Stimulated activated naive CD8-positive, alpha-beta T cell treated with anti-CD3 and anti-CD28 coated beads, Interleukin-15, Interleukin-2, amounts not matched to agents 100 U/mL and 50 U/mL, for 24 hours (primary cell): ENCODE results near the gene OSBPL6.
"Not testable (repeated sequence)": the region's sequence is repeated elsewhere in the genome, so short reads cannot be mapped to it uniquely, and the experiment has no call there.

Experiments used
- ATAC-seq: fragments of 150-1000 bp; cut with Tn5 transposase; one replicate; pipeline ENCODE4 v1.10.0; 2021
- DNase-seq: peaks from one replicate; pipeline ENCODE4 v3.0.0; 2021

Gene OSBPL6

GRCh38 chr2:178193823-178194599, at the start of gene OSBPL6:
Gene OSBPL6 (plus strand): TSS chr2:178194512. CDS start chr2:178306185, 111,673 bp downstream.
- ATAC-seq (peak; percentile 90), DNase-seq (peak; percentile 70)

GRCh38 chr2:178152033-178152432, 42.3 kb upstream of the OSBPL6 start:
- ATAC-seq = no peak
- no peak for DNase-seq

DNA sequence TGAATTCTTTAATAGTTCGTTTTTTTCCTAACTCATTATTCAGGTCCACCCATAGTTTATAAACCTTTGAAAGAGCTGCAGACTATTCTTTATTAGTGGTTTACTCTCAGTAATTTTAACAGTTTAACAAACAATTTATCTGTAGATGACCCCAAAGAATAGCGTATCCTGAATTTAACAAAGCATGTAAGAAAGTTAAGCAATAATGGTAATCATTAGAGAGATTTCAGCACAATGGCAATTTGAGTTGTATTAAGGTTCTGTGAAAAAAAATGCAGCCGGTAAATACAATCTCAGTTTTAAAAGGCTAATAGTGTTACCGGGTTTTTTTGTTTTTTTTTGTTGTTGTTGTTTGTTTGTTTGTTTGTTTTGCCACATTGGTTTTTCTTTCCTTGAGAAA, 41.8 kb upstream of the OSBPL6 start:
- DNase-seq (no peak), ATAC-seq (no peak)

DNA sequence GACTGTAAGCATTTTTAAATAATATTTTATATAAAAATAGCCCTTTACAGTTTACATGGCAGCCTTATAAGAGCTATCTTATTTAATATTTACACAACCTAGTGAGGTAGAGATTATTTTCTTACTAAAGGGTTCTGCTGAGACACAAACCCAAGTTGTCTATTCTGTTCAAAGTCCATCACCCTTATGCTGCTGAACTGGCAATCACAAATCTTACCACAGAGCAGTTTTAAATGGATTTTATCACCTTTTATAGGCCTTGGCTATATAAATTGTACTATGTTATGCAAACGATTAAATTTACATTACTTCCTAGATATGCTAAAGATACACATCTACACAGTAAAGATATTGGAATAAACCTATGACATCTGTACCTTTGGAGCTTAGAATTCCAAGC, 41.3 kb upstream of the OSBPL6 start:
- ATAC-seq = no peak
- DNase-seq = no peak

DNA sequence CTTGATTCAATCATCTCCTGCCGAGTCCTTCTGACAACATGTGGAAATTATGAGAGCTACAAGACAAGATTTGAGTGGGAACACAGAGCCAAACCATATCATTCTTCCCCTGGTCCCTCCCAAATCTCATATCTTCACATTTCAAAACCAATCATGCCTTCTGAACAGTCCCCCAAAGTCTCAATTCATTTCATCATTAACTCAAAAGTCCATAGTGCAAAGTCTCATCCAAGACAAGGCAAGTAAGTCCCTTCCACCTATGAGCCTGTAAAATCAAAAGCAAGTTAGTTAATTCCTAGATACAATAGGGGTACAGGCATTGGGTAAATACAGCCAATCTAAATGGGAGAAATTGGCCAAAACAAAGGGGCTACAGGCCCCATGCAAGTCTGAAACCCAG, 40.4 kb upstream of the OSBPL6 start:
- ATAC-seq, DNase-seq: not testable (repeated sequence)

DNA sequence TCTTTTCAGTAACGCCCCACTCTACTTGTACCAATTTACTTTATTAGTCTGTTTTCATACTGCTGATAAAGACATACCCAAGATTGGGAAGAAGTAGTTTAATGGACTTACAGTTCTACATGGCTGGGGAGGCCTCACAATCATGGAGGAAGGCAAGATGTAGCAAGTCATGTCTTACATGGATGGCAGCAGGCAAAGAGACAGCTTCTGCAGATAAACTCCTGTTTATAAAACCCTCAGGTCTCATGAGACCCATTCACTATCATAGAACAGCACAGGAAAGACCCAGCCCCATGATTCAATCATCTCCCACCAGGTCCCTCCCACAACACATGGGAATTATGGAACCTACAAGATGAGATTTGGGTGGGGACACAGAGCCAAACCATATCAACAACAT, 38.8 kb upstream of the OSBPL6 start:
- no peak for DNase-seq
- no peak for ATAC-seq

DNA sequence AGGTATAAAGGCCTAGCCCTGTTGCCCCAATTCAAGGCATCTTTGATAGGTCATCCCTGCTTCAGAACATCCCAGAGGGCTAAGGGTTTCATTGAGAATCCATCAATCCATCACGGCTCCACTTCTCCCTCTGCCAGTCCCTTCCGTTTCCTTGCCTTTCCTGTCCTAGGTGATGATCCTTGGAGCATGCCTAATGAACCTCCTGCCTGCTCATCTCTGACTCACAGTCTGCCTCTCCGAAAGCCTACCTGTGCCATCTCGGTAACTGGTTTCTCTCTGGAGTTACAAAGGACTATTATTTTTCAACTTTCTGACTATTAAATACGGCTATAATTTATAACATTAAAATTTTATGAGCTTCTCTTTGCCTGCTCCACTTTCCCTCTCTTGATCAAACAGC, 36.7 kb upstream of the OSBPL6 start:
- no peak for DNase-seq
- no peak for ATAC-seq

- DNase-seq (no peak), ATAC-seq (no peak)
These were observed 34.3 kb upstream of the OSBPL6 start for GRCh38 chr2:178159966-178160365.

- DNase-seq (no peak), ATAC-seq (no peak)
These were observed 33.7 kb upstream of the OSBPL6 start for GRCh38 chr2:178160601-178161000.

GRCh38 chr2:178163395-178163794, 30.9 kb upstream of the OSBPL6 start:
- DNase-seq (no peak), ATAC-seq (no peak)

DNA sequence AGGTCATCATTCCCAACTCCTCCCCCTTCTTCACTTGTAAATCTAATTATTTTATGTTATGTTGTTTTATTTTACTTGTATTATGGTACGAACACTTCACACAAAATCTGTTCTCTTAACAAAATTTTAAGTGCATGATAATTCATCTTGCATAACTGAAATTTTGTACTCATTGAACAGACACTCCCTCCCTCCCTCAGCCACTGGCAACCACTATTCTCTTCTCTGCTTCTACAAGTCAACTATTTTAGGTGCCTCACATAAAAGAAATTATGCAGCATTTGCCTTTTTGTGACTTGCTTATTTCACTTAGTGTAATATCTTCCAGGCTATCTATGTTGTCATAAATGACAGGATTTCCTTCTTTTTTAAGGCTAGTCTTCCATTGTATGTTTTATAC, 30.4 kb upstream of the OSBPL6 start:
- DNase-seq (no peak), ATAC-seq (no peak)

- ATAC-seq (no peak), DNase-seq (no peak)
These were observed 20.7 kb upstream of the OSBPL6 start for GRCh38 chr2:178173657-178174056.

- no peak for DNase-seq
- ATAC-seq = no peak
These were observed 17.1 kb upstream of the OSBPL6 start for GRCh38 chr2:178177066-178177679.

DNA sequence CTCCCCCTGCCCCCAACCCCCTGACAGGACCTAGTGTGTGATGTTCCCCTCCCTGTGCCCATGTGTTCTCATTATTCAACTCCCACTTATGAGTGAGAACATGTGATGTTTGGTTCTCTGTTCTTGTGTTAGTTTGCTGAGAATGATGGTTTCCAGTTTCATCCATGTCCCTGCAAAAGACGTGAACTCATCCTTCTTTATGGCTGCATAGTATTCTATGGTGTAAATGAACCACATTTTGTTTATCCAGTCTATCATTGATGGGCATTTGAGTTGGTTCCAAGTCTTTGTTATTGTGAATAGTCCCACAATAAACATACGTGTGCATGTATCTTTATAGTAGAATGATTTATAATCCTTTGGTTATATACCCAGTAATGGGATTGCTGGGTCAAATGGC, 13.7 kb upstream of the OSBPL6 start:
- not testable (repeated sequence) for ATAC-seq, DNase-seq

- no peak for ATAC-seq
These were observed 6.5 kb upstream of the OSBPL6 start for GRCh38 chr2:178187861-178188260.

DNA sequence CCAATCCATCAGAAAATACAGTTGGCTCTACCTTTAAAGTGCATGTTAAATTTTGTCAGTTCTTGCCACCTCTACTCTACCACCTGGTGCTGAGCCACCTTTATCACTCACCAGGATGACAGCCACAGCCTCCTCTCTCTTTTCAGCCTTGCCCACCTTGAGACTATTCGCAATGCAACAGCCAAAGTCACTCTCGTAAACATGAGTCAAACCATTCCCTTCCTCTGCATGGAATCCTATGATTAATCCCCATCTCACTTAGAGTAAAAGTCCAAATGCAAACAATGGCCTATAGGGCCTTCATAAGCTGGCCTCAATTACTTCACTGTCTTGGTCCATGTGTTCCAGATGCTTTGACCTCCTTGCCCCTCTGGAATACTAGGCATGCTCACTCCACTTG, 5.8 kb upstream of the OSBPL6 start:
- ATAC-seq = no peak
- DNase-seq = no peak

More at GRCh38 chr2:178187861-178188260, 6.5 kb upstream of the OSBPL6 start:
- no peak for DNase-seq

- DNase-seq (no peak), ATAC-seq (no peak)
These were observed 3.3 kb upstream of the OSBPL6 start for GRCh38 chr2:178191004-178191508.

- DNase-seq (no peak), ATAC-seq (no peak)
These were observed 2.8 kb upstream of the OSBPL6 start for GRCh38 chr2:178191511-178191910.

- ATAC-seq (no peak), DNase-seq (no peak)
These were observed 853 bp upstream of the OSBPL6 start for GRCh38 chr2:178193496-178193822.

- ATAC-seq = no peak
- peak; percentile 32 for DNase-seq
These were observed 483 bp downstream of the OSBPL6 start for GRCh38 chr2:178194600-178195389.

GRCh38 chr2:178195390-178196166, 1.3 kb downstream of the OSBPL6 start:
- ATAC-seq = no peak

DNA sequence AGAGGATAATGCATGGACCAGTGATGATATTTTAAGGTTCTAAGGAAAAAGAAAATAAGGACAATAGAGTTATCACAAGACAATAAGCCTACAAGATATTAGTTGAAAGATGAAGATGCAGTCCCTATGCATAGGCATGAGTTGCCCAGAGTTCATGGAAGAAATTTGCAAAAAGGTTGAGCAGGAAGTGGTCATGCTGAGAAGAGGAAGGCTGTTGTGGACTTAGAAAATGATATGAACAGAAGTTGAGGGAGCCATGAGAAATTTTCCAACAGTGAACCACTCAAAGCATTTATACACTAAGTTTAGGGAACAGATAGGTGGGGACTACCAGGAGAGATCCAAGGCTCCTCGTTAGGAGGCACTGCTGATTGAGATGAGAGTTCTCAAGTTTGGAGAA, 3.5 kb downstream of the OSBPL6 start:
- no peak for DNase-seq
- no peak for ATAC-seq

More at GRCh38 chr2:178195390-178196166, 1.3 kb downstream of the OSBPL6 start:
- no peak for DNase-seq
